NCI-H146 treated with DMSO at 0.1 percent for 48 hours (cell line): ENCODE measurements around the gene SLC2A9.
"Not testable (repeated sequence)": the region's sequence is repeated elsewhere in the genome, so short reads cannot be mapped to it uniquely, and the experiment has no call there.

Experiments
- DNase-seq: peaks from one replicate; lab custom pipeline; 2025; ENCODE audit not compliant: unreplicated experiment; lab: John Stamatoyannopoulos, UW

The SLC2A9 gene

GRCh38 chr4:9932771-9933170, 88.5 kb downstream of the SLC2A9 start:
- no peak for DNase-seq

- no peak for DNase-seq
Measured at GRCh38 chr4:9931146-9931545, 90.2 kb downstream of the SLC2A9 start.

GRCh38 chr4:9929111-9929510, 92.2 kb downstream of the SLC2A9 start:
- DNase-seq, result no peak

GRCh38 chr4:9927341-9928007, 93.8 kb downstream of the SLC2A9 start:
- DNase-seq, result no peak

GRCh38 chr4:9926586-9926985, 94.7 kb downstream of the SLC2A9 start:
- DNase-seq, result no peak

- peak; percentile 94 for DNase-seq
Measured at GRCh38 chr4:9925750-9926439, 95.4 kb downstream of the SLC2A9 start.

GRCh38 chr4:9924750-9925149, 96.5 kb downstream of the SLC2A9 start:
- DNase-seq, result no peak

- DNase-seq, result no peak
Measured at GRCh38 chr4:9923195-9923812, 98.0 kb downstream of the SLC2A9 start.

- no peak for DNase-seq
Measured at GRCh38 chr4:9921326-9921725, 100.0 kb downstream of the SLC2A9 start.

GRCh38 chr4:9920029-9920428, 101.3 kb downstream of the SLC2A9 start:
- DNase-seq, result no peak

GRCh38 chr4:9919047-9919446, 102.2 kb downstream of the SLC2A9 start:
- DNase-seq, result no peak

GRCh38 chr4:9918484-9918883, 102.8 kb downstream of the SLC2A9 start:
- DNase-seq, result no peak

- DNase-seq, result no peak
Measured at GRCh38 chr4:9916937-9917336, 104.4 kb downstream of the SLC2A9 start.

- DNase-seq, result no peak
Measured at GRCh38 chr4:9916346-9916745, 105.0 kb downstream of the SLC2A9 start.

- no peak for DNase-seq
Measured at GRCh38 chr4:9913846-9914245, 107.5 kb downstream of the SLC2A9 start.

GRCh38 chr4:9906996-9907395, 114.3 kb downstream of the SLC2A9 start:
- no peak for DNase-seq

GRCh38 chr4:9904976-9905587, 116.2 kb downstream of the SLC2A9 start:
- DNase-seq, result no peak

- no peak for DNase-seq
Measured at GRCh38 chr4:9903317-9903716, 118.0 kb downstream of the SLC2A9 start.

GRCh38 chr4:9901257-9901656, 120.0 kb downstream of the SLC2A9 start:
- DNase-seq, result no peak

- not testable (repeated sequence) for DNase-seq
Measured at GRCh38 chr4:9900633-9901032, 120.7 kb downstream of the SLC2A9 start.

GRCh38 chr4:9899306-9900055, 121.8 kb downstream of the SLC2A9 start:
- DNase-seq, result no peak
